Parathyroid adenoma (tissue), 2 donors: ENCODE measurements around the gene TTC28.

Experiments used
- H2AFZ ChIP-seq: fragments of 300-600 bp; sonication (generic); one replicate; pipeline ENCODE4 v1.7.0; 2017; ENCODE audit warnings: antibody characterized with exemption, mild to moderate bottlenecking
- H3K27ac ChIP-seq: fragments of 300-600 bp; sonication (generic); one replicate; pipeline ENCODE4 v1.7.0; 2017
- H3K27me3 ChIP-seq: fragments of 300-600 bp; sonication (generic); one replicate; pipeline ENCODE4 v1.7.0; 2017; ENCODE audit warnings: low read length; ENCODE audit not compliant: control insufficient read depth, insufficient read depth
- H3K36me3 ChIP-seq: fragments of 300-600 bp; sonication (generic); one replicate; pipeline ENCODE4 v1.7.0; 2017; ENCODE audit warnings: low read length; ENCODE audit not compliant: control insufficient read depth, insufficient read depth
- H3K4me1 ChIP-seq: fragments of 300-600 bp; sonication (generic); one replicate; pipeline ENCODE4 v1.7.0; 2017; ENCODE audit warnings: control low read depth
- H3K4me2 ChIP-seq: fragments of 300-600 bp; sonication (generic); one replicate; pipeline ENCODE4 v1.7.0; 2017; ENCODE audit warnings: low read length
- H3K4me3 ChIP-seq: fragments of 300-600 bp; sonication (generic); one replicate; pipeline ENCODE4 v1.7.0; 2017; ENCODE audit warnings: low read depth, low read length
- H3K79me2 ChIP-seq: fragments of 300-600 bp; sonication (generic); one replicate; pipeline ENCODE4 v1.7.0; 2017; ENCODE audit warnings: control low read depth
- H3K9ac ChIP-seq: fragments of 300-600 bp; sonication (generic); one replicate; pipeline ENCODE4 v1.7.0; 2017; ENCODE audit warnings: mild to moderate bottlenecking
- H3K9me3 ChIP-seq: fragments of 300-600 bp; sonication (generic); one replicate; pipeline ENCODE4 v1.7.0; 2017; ENCODE audit warnings: low read length; ENCODE audit not compliant: control insufficient read depth
- TF ChIP-seq, protein P1 (sequence below): fragments of 300-600 bp; sonication (generic); IDR thresholded peaks from one replicate; pipeline ENCODE4 v1.7.0; 2017; ENCODE audit warnings: antibody characterized with exemption, mild to moderate bottlenecking
- donor health status: primary hyperparathyroidism.

The TTC28 gene

DNA sequence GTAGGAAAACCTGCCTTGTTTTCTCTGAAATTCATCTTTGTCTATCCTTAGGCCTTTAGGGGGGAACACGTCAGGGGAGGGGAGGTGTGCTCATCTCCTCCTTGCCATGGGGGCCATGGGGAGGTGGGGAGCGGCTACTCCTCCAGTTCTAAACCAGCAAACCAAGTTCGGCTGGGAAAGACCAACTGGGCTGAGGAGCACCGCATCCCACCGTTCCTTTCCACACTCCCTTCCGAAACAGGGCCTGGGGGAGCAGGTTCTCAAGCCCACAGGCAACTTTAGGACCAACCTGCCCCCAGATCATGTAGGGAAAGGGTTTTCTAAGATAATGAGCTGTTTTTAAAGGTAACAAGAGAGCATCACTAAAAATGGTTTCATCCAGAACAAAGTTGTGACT lies 683.1 kb downstream of the TTC28 start:
- Histone ChIP-seq H3K27ac (no peak overlapping the region), H3K9me3 (no peaks in the 10 kb centered on the region), H3K36me3 (no peaks in the 10 kb centered on the region), H3K79me2 (no peaks in the 10 kb centered on the region), H3K4me1 (no peaks in the 10 kb centered on the region), H2AFZ (no peak overlapping the region), H3K4me2 (no peak overlapping the region), H3K27me3 (no peaks in the 10 kb centered on the region), H3K9ac (no peak overlapping the region), H3K4me3 (no peak overlapping the region)
- TF ChIP-seq, protein P1, sequence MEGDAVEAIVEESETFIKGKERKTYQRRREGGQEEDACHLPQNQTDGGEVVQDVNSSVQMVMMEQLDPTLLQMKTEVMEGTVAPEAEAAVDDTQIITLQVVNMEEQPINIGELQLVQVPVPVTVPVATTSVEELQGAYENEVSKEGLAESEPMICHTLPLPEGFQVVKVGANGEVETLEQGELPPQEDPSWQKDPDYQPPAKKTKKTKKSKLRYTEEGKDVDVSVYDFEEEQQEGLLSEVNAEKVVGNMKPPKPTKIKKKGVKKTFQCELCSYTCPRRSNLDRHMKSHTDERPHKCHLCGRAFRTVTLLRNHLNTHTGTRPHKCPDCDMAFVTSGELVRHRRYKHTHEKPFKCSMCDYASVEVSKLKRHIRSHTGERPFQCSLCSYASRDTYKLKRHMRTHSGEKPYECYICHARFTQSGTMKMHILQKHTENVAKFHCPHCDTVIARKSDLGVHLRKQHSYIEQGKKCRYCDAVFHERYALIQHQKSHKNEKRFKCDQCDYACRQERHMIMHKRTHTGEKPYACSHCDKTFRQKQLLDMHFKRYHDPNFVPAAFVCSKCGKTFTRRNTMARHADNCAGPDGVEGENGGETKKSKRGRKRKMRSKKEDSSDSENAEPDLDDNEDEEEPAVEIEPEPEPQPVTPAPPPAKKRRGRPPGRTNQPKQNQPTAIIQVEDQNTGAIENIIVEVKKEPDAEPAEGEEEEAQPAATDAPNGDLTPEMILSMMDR = no peak

DNA sequence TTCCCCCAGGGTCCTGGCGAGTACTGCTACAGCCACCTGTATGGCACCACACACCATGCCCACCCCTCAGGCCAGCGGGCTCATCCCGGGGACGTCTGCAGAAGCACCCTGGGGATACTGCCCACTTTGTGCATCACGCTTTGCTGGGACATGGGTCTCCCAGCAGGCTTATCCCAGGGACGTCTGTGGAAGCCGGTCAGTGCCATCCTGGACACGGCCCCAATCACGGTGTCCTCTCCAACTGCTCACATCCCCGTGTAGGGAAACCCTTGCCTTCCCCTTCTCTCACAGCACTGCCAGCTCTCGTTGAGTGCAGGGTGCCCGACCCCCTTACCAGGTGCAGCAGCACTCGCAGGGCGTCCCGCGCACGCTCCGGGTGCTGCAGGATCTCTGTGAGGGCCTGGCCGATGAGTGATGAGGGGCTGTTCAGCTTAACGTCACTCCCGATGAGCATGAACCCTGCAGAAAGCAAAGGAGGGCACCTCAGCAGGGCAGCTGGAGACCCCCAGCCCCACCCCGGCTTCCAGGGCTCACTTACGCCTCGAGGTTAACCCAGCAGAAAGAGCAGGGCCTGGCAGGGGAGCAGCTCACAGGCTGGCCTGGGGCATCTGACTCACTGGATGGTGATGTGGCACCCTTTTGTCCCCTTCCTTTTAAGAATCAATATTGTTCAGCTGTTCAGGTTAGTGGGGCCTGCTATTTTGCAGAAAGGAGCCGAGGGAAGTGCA lies 683.7 kb downstream of the TTC28 start:
- Histone ChIP-seq H3K27me3 (no peaks in the 10 kb centered on the region), H3K36me3 (no peaks in the 10 kb centered on the region), H3K27ac (no peak overlapping the region), H3K4me1 (no peaks in the 10 kb centered on the region), H3K9me3 (no peaks in the 10 kb centered on the region), H3K9ac (no peak overlapping the region), H3K4me3 (no peak overlapping the region), H3K4me2 (no peak overlapping the region), H3K79me2 (no peaks in the 10 kb centered on the region), H2AFZ (no peak overlapping the region)
- TF ChIP-seq, protein P1 = no peak

DNA sequence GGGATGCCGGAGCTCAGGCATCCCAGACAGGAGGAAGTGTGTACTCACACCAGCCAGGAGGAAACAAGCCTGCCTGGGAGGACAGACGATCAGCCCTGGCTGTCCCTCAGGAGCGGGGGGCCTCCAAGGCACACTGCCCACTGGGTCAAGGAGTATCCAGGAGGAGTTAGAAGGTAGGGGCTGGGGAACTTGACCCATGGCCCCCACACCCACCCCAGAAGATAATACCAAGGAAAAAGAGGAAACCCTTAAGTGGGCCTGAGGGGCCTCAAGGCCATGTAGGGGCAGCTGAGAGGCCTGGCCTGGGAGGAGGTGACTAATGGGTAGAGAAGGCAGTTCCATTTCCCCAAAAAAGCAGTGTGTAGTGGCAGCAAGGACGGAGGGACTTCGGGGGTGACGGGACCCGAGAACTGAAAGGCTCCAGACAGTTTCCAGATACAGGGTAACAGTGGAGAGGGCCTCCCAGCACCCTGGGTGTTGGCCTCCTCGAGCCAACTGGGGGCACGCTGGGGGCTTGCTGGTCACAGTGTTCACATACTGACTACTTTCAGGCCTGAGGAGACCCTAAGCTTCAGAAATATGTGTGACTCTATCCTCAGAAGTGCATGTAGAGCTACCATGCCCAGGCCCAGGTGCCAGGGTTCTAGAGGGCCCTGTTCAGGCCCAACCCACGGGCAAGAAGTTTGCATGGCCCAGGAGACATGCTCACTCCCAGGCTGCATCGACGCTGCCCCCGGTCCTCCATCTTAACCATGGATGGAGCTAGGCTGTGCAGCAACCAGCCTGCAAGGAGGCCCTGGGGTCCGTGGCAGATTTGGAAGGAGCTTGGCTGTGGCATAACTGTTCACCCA lies 684.9 kb downstream of the TTC28 start:
- Histone ChIP-seq H3K9me3 (no peaks in the 10 kb centered on the region), H2AFZ (no peak overlapping the region), H3K4me1 (no peaks in the 10 kb centered on the region), H3K4me2 (no peak overlapping the region), H3K27me3 (no peaks in the 10 kb centered on the region), H3K9ac (no peak overlapping the region), H3K4me3 (no peak overlapping the region), H3K36me3 (no peaks in the 10 kb centered on the region), H3K27ac (no peak overlapping the region), H3K79me2 (no peaks in the 10 kb centered on the region)
- TF ChIP-seq, protein P1 = no peak

DNA sequence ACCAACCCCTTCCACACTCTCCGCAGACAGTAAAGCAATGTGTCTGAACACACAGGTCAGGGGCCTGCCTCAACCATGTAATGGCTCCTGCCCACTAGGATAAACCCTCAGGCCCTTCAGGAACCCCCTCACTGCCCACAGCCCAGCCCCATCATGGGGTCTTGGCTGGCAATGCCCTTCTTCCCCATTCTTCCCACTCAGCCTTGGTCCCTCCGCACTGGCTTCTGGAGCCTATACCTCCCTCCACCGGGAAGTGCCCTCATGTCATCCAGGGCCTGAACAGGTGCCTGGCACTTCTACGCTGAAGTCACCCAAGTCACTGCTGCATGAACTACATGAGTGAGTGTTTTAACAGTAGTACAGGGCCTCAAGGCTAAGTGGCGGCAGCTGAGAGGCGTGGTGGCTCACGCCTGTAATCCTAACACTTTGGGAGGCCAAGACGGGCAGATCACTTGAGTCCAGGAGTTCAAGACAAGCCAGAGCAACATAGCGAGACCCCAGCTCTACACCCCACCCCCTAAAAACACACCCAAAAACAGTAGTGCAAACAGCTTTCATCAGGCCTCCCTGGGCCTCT lies 685.8 kb downstream of the TTC28 start:
- H3K79me2 ChIP-seq = no peaks in the 10 kb centered on the region
- H3K9ac ChIP-seq = no peak overlapping the region
- no peaks in the 10 kb centered on the region for H3K9me3 ChIP-seq
- H3K4me1 ChIP-seq = no peaks in the 10 kb centered on the region
- H3K27me3 ChIP-seq = no peaks in the 10 kb centered on the region
- no peak overlapping the region for H3K4me3 ChIP-seq
- TF ChIP-seq, protein P1 = no peak
- no peak overlapping the region for H3K27ac ChIP-seq
- H3K36me3 ChIP-seq = no peaks in the 10 kb centered on the region
- H3K4me2 ChIP-seq = no peak overlapping the region
- H2AFZ ChIP-seq = no peak overlapping the region
